GM12874 (cell line): ENCODE data around the gene MBD5.

Experiments
- CTCF ChIP-seq: IDR thresholded peaks from 2 replicates; pipeline ENCODE4 v1.5.1; 2011; ENCODE audit warnings: low read depth, mild to moderate bottlenecking, control low read depth, low read length, moderate library complexity; ENCODE audit not compliant: insufficient read depth

MBD5 gene

GRCh38 chr2:148531669-148532428 lies 511.0 kb downstream of the MBD5 start:
- TF ChIP-seq CTCF = no peak

GRCh38 chr2:148533004-148533403 lies 512.1 kb downstream of the MBD5 start:
- TF ChIP-seq CTCF = no peak

- TF ChIP-seq CTCF = no peak
These were observed 512.8 kb downstream of the MBD5 start for GRCh38 chr2:148533685-148534084.

- no peak for TF ChIP-seq CTCF
These were observed 513.7 kb downstream of the MBD5 start for GRCh38 chr2:148534416-148535204.

- TF ChIP-seq CTCF = no peak
These were observed 517.5 kb downstream of the MBD5 start for GRCh38 chr2:148538375-148538774.

GRCh38 chr2:148540022-148540421 lies 519.1 kb downstream of the MBD5 start:
- no peak for TF ChIP-seq CTCF

GRCh38 chr2:148541792-148542191 lies 520.9 kb downstream of the MBD5 start:
- no peak for TF ChIP-seq CTCF
